GM19035 (cell line): ENCODE results near the gene HES3.

Experiments
- ATAC-seq: cut with Tn5 transposase; IDR thresholded peaks from one replicate; pipeline ENCODE4 v1.9.1; 2021; ENCODE audit not compliant: unreplicated experiment

The HES3 gene, protein sequence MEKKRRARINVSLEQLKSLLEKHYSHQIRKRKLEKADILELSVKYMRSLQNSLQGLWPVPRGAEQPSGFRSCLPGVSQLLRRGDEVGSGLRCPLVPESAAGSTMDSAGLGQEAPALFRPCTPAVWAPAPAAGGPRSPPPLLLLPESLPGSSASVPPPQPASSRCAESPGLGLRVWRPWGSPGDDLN

DNA sequence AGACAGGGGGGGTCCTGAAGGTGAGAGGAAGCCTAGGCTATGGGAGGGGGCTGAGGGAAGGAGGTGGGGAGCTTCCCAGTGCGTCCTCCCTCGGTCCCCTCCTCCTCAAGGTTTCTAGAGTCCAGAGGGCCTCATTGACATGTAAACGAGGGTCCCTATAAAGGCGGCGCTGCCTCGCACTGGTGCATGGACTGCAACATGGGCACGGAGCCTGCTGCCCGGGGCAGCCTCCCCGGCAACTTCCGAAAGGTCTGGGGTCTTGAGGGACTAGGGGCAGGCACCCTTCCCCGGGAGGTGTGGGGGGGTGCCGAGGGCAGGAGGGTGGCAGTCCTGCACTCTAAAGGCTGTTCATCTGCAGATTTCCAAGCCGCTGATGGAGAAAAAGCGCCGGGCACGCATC lies at the start of gene HES3:
TSS of gene HES3 (plus strand) at position 187 of the 400 bp plus-strand sequence. CDS start at position 374, 187 bp downstream.
- ATAC-seq = no peak

GRCh38 chr1:6197746-6198427 lies 46.1 kb upstream of the HES3 start:
- no peak for ATAC-seq

GRCh38 chr1:6198646-6199297 lies 45.2 kb upstream of the HES3 start:
- peak; percentile 30 for ATAC-seq

GRCh38 chr1:6199298-6200187 lies 44.4 kb upstream of the HES3 start, which contains the start of gene RPL22:
Gene RPL22, minus strand, starts transcription at chr1:6199595. Its CDS starts 22 bp downstream, at chr1:6199573.
- ATAC-seq = peak; percentile 95

DNA sequence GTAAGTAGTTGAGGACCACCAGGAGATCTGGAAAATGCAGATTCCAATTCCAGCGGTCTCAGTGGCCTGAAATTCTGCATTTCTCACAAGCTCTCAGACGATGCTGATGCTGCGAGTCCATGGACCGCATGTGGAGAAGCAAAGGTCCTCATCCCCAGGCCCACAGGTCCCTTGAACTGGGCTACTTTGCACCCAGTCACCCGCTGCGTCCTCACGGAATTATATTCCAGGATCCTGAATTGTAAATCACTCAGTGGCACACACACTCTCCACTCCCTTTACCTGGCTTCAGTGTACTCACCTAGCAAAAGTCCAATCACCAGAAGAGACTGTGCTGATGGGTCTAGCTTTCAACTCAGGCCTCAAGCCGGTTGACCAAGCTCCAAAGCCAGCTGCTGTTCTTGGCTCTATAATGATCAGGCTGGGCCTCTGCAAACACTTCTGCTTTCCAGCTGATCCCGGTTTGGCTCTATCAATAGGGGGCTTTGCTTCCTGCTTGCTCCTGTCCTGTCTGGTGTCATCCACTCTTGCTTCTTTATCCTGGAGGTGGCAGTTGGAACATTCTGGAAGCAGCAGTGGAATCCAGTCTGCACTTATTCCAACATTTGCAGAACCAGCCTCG lies 43.7 kb upstream of the HES3 start:
- no peak for ATAC-seq

DNA sequence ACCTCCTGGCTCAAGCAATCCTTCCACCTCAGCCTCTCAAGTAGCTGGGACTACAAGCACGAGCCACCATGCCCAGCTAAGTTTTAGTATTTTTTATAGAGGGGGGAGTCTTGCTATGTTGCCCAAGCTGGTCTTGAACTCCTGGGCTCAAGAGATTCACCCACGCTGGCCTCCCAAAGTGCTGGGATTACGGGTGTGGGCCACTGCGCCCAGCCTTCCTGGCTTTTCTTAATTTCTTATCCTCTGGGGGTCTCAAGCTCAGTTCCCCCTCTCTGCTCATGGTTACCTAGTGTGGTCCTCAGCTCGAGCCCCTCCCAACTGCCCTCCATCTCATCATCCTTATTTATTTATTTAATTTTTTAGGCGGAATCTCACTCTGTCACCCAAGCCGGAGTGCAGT lies 41.7 kb upstream of the HES3 start:
- ATAC-seq = no peak

- no peak for ATAC-seq
Observed at GRCh38 chr1:6205849-6206519, 38.0 kb upstream of the HES3 start, which contains the start of gene RNF207. Gene RNF207, plus strand, starts transcription at chr1:6206119. Its CDS starts 417 bp downstream, at chr1:6206536.

- ATAC-seq = no peak
Observed at GRCh38 chr1:6206520-6206855, 37.5 kb upstream of the HES3 start.

- no peak for ATAC-seq
Observed at GRCh38 chr1:6207075-6207885, 36.7 kb upstream of the HES3 start.

- no peak for ATAC-seq
Observed at GRCh38 chr1:6207921-6208320, 36.1 kb upstream of the HES3 start.

DNA sequence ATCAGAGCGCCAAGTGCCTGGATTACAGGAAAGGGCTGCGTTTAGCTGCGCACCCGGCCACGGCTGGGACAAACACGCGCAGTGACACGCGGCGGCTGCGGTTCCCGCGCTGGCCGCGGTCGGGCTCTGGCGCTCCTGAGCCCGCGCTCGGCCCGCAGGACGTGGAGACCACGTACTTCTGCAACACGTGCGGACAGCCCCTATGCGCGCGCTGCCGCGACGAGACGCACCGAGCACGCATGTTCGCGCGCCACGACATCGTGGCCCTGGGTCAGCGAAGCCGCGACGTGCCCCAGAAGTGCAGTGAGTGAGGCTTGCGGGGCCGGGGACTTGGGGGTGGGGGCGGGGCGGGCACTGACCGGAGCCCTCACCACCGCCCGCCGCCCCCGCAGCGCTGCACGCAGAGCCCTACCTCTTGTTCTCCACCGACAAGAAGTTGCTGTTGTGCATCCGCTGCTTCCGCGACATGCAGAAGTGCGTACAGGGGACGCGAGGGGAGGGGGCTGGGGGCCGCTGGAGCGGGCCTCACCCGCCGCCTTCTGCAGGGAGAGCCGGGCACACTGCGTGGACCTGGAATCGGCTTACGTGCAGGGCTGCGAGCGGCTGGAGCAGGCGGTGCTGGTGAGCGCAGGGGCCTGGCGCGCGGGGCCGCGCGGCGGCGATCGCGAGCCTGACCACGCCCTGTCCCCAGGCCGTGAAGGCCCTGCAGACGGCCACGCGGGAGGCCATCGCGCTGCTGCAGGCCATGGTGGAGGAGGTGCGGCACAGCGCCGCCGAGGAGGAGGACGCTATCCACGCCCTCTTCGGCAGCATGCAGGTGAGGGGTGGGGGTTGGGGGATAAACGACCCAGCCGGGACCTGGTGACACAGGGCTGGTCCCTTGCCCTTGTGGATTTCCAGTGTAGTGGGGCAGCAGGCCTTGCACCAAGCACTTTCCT lies 35.0 kb upstream of the HES3 start:
- ATAC-seq = no peak

GRCh38 chr1:6209661-6210580 lies 34.1 kb upstream of the HES3 start:
- no peak for ATAC-seq

DNA sequence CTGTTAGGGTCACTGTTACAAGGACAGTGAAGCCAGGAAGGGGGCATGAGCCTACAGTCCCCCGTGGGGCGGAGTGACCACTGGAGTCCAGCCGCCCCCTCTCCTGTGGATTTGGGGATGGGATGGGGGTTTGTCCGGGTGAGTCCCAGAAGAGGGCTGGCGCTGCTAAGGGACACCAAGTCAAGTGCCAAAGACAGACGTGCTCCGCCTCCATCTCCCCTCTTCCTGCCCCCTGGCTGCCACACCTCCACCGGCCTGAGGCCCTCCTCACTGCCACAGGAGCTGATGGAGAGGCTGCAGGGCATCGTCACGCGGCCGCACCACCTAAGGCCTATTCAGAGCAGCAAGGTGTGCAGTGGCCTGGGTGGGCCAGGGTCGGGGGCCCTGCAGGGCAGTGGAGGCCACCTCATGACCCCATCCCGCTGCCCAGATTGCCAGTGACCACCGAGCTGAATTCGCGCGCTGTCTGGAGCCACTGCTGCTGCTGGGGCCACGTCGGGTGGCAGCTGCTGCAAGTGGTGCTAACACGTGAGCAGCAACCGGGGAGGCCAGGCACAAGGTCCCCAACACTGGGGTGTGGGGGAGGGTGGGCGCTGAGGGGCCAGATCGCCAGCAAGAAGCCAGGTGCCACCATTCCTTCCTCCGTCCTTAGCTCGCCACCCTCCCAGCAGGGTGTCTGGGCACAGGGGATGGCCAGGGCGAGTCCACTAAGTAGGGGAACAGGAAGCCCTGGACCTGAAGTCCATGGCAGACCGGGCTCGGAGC lies 33.2 kb upstream of the HES3 start:
- ATAC-seq = no peak

DNA sequence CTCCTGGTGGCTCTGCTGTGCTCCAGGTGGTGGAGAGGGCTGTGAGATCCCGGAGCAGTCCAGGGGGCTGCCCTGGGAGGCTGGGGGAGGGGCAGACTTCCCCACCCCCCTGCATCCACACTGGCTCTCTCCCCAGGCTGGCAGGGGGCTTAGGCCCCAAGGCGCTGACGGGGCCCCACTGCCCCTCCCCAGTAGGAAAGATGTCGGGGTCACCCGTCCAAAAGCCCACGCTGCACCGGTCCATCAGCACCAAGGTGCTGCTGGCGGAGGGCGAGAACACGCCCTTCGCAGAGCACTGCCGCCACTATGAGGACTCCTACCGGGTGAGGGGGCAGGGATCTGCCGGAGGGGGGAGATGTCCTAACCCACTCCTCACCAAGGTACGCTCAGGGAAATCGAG lies 32.2 kb upstream of the HES3 start:
- ATAC-seq = no peak

GRCh38 chr1:6212193-6212959 lies 31.6 kb upstream of the HES3 start:
- no peak for ATAC-seq
